Measurements from ENCODE around the gene DBX2. TPM values are rescaled to one million over a fixed set of nuclear protein-coding genes. Genes with fewer than 3 reads are reported as not detected.
"Not testable (repeated sequence)": the region's sequence is repeated elsewhere in the genome, so short reads cannot be mapped to it uniquely, and the experiment has no call there.

The DBX2 gene
- total RNA-seq, 2 donors from 2014 or later, result not detected

GRCh38 chr12:45049912-45050750 lies 768 bp downstream of the DBX2 start:
- Mint-ChIP-seq H3K36me3 (no peaks in the 10 kb centered on the region), H3K4me1 (ENCODE audit: low read depth in 2 of 2) (no peaks in the 10 kb centered on the region), H3K27me3 (peaks cover 38 to 44% of the 10 kb centered on the region in 2 donors), H3K27ac (no peak overlapping the region), H3K9me3 (peaks cover 2% of the 10 kb centered on the region), H3K4me3 (no peak overlapping the region)
- DNase-seq (ENCODE audit: low spot score) (no peak), ATAC-seq (no peak)

- no peak for DNase-seq (ENCODE audit: low spot score)
- Mint-ChIP-seq H3K27me3 (peaks cover 10 to 28% of the 10 kb centered on the region in 2 donors), H3K4me3 (no peak overlapping the region), H3K36me3 (no peaks in the 10 kb centered on the region), H3K27ac (no peak overlapping the region), H3K4me1 (ENCODE audit: low read depth in 2 of 2) (no peaks in the 10 kb centered on the region), H3K9me3 (no peaks in the 10 kb centered on the region)
- no peak for ATAC-seq
These were observed 8.3 kb downstream of the DBX2 start for GRCh38 chr12:45042599-45042998.

- Mint-ChIP-seq H3K9me3 (no peaks in the 10 kb centered on the region), H3K4me1 (ENCODE audit: low read depth in 2 of 2) (no peaks in the 10 kb centered on the region), H3K36me3 (no peaks in the 10 kb centered on the region), H3K4me3 (no peak overlapping the region), H3K27me3 (peaks cover 2 to 28% of the 10 kb centered on the region in 2 donors), H3K27ac (no peak overlapping the region)
- DNase-seq (ENCODE audit: low spot score) (no peak), ATAC-seq (no peak)
These were observed 9.9 kb downstream of the DBX2 start for GRCh38 chr12:45040977-45041376.

GRCh38 chr12:45039757-45040156 lies 11.1 kb downstream of the DBX2 start:
- Mint-ChIP-seq H3K4me3 (no peak overlapping the region), H3K4me1 (ENCODE audit: low read depth in 2 of 2) (no peaks in the 10 kb centered on the region), H3K36me3 (no peaks in the 10 kb centered on the region), H3K27me3 (peaks cover 6 to 36% of the 10 kb centered on the region in 2 donors), H3K9me3 (no peaks in the 10 kb centered on the region), H3K27ac (no peak overlapping the region)
- DNase-seq (ENCODE audit: low spot score) (no peak), ATAC-seq (no peak)

- H3K36me3 Mint-ChIP-seq, result no peaks in the 10 kb centered on the region
- no peaks in the 10 kb centered on the region for H3K4me1 Mint-ChIP-seq (ENCODE audit: low read depth in 2 of 2)
- H3K4me3 Mint-ChIP-seq, result no peak overlapping the region
- no peak overlapping the region for H3K27ac Mint-ChIP-seq
- ATAC-seq (no peak), DNase-seq (ENCODE audit: low spot score) (no peak)
- no peaks in the 10 kb centered on the region for H3K9me3 Mint-ChIP-seq
- peaks cover 17 to 36% of the 10 kb centered on the region in 2 donors for H3K27me3 Mint-ChIP-seq
These were observed 16.0 kb downstream of the DBX2 start for GRCh38 chr12:45034861-45035265.

- Mint-ChIP-seq H3K4me3 (no peak overlapping the region), H3K27ac (no peak overlapping the region), H3K4me1 (ENCODE audit: low read depth in 2 of 2) (no peaks in the 10 kb centered on the region), H3K9me3 (peaks cover 11% of the 10 kb centered on the region), H3K36me3 (no peaks in the 10 kb centered on the region), H3K27me3 (peaks cover 0 to 10% of the 10 kb centered on the region in 2 donors)
- DNase-seq (ENCODE audit: low spot score) (no peak), ATAC-seq (no peak)
These were observed 33.0 kb downstream of the DBX2 start for GRCh38 chr12:45017916-45018315.

GRCh38 chr12:45014396-45014795 lies 36.5 kb downstream of the DBX2 start:
- peaks cover 2 to 10% of the 10 kb centered on the region in 2 donors for H3K27me3 Mint-ChIP-seq
- ATAC-seq (no peak), DNase-seq (ENCODE audit: low spot score) (no peak)
- H3K4me3 Mint-ChIP-seq, result no peak overlapping the region
- no peaks in the 10 kb centered on the region for H3K36me3 Mint-ChIP-seq
- H3K9me3 Mint-ChIP-seq, result peaks cover 6% of the 10 kb centered on the region
- no peak overlapping the region for H3K27ac Mint-ChIP-seq
- no peaks in the 10 kb centered on the region for H3K4me1 Mint-ChIP-seq (ENCODE audit: low read depth in 2 of 2)

- Mint-ChIP-seq H3K4me1 (ENCODE audit: low read depth in 2 of 2) (no peaks in the 10 kb centered on the region), H3K4me3 (no peak overlapping the region), H3K27ac (no peak overlapping the region), H3K9me3 (peaks cover 4% of the 10 kb centered on the region), H3K36me3 (no peaks in the 10 kb centered on the region), H3K27me3 (peaks cover 0 to 6% of the 10 kb centered on the region in 2 donors)
- DNase-seq (ENCODE audit: low spot score) (no peak), ATAC-seq (no peak)
These were observed 38.1 kb downstream of the DBX2 start for GRCh38 chr12:45012749-45013148.

- ATAC-seq (no peak), DNase-seq (ENCODE audit: low spot score) (no peak)
- Mint-ChIP-seq H3K27me3 (peaks cover 0 to 6% of the 10 kb centered on the region in 2 donors), H3K27ac (no peak overlapping the region), H3K36me3 (no peaks in the 10 kb centered on the region), H3K4me1 (ENCODE audit: low read depth in 2 of 2) (no peaks in the 10 kb centered on the region), H3K4me3 (no peak overlapping the region), H3K9me3 (peaks cover 4% of the 10 kb centered on the region)
These were observed 40.8 kb downstream of the DBX2 start for GRCh38 chr12:45010059-45010458.

- H3K4me1 Mint-ChIP-seq (ENCODE audit: low read depth in 2 of 2), result no peaks in the 10 kb centered on the region
- ATAC-seq, result no peak
- H3K27ac Mint-ChIP-seq, result no peak overlapping the region
- H3K27me3 Mint-ChIP-seq, result peaks cover 0 to 6% of the 10 kb centered on the region in 2 donors
- H3K4me3 Mint-ChIP-seq, result no peak overlapping the region
- peaks cover 4% of the 10 kb centered on the region for H3K9me3 Mint-ChIP-seq
- H3K36me3 Mint-ChIP-seq, result no peaks in the 10 kb centered on the region
- DNase-seq (ENCODE audit: low spot score), result no peak
These were observed 42.7 kb downstream of the DBX2 start for GRCh38 chr12:45008211-45008610.

- Mint-ChIP-seq H3K4me3 (no peak overlapping the region), H3K27me3 (no peaks in the 10 kb centered on the region), H3K36me3 (no peaks in the 10 kb centered on the region), H3K9me3 (peaks cover 2% of the 10 kb centered on the region), H3K4me1 (ENCODE audit: low read depth in 2 of 2) (no peaks in the 10 kb centered on the region), H3K27ac (no peak overlapping the region)
- ATAC-seq (no peak), DNase-seq (ENCODE audit: low spot score) (no peak)
These were observed 51.5 kb downstream of the DBX2 start for GRCh38 chr12:44999355-44999754.

- no peak for ATAC-seq
- Mint-ChIP-seq H3K27me3 (peaks cover 0 to 6% of the 10 kb centered on the region in 2 donors), H3K4me1 (ENCODE audit: low read depth in 2 of 2) (no peaks in the 10 kb centered on the region), H3K27ac (no peak overlapping the region), H3K4me3 (no peak overlapping the region), H3K36me3 (no peaks in the 10 kb centered on the region), H3K9me3 (peaks cover 2% of the 10 kb centered on the region)
- no peak for DNase-seq (ENCODE audit: low spot score)
These were observed 57.7 kb downstream of the DBX2 start for GRCh38 chr12:44993161-44993560.

GRCh38 chr12:44984863-44985262 lies 66.0 kb downstream of the DBX2 start:
- H3K9me3 Mint-ChIP-seq, result not testable (repeated sequence)

GRCh38 chr12:44979918-44980317 lies 71.0 kb downstream of the DBX2 start:
- H3K27ac Mint-ChIP-seq, result no peak overlapping the region
- no peaks in the 10 kb centered on the region for H3K4me1 Mint-ChIP-seq (ENCODE audit: low read depth in 2 of 2)
- no peak overlapping the region for H3K4me3 Mint-ChIP-seq
- no peaks in the 10 kb centered on the region for H3K27me3 Mint-ChIP-seq
- H3K9me3 Mint-ChIP-seq, result no peaks in the 10 kb centered on the region
- no peaks in the 10 kb centered on the region for H3K36me3 Mint-ChIP-seq
- ATAC-seq, result no peak
- DNase-seq (ENCODE audit: low spot score), result no peak

More at GRCh38 chr12:44984863-44985262, 66.0 kb downstream of the DBX2 start:
- not testable (repeated sequence) for DNase-seq (ENCODE audit: low spot score); ATAC-seq; H3K27me3 Mint-ChIP-seq; H3K27ac Mint-ChIP-seq; H3K36me3 Mint-ChIP-seq; H3K4me3 Mint-ChIP-seq; H3K4me1 Mint-ChIP-seq (ENCODE audit: low read depth in 2 of 2)
